Measurements from ENCODE around the gene SDK2. TPM values are rescaled to one million over a fixed set of nuclear protein-coding genes. Genes with fewer than 3 reads are reported as not detected.

The SDK2 gene
- total RNA-seq, 3 donors from 2014 or later (not counting 1 experiment from before 2014, with no cell fraction given) = 0.41 to 0.90 (median 0.49) TPM

DNA sequence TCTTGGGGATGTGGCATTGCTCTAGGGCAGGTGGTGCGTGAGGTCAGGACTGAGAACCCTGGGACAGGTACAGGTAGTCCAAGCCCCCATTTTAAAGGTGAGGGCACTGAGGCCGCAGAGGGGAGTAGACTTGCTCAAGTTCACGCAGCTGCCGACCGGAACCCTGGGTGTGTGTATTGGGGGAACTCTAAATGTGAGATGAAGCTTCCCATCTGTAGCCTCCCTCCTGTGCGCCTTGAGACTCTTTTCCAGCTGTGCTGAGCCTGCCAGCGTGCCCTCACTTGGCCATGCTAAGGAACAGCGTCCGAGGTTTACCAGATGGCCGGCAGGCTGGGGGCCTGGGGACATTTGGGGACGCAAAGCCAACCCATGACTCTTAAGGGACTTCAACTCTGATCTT lies 253.4 kb downstream of the SDK2 start:
- ATAC-seq = no peak
- whole genome bisulfite sequencing (ENCODE audit: insufficient coverage) = 95% methylated on average over 11 of the region's 11 CpGs
- H3K9me3 ChIP-seq (ENCODE audit: control insufficient read depth, insufficient read depth, low read length) = no peaks in the 10 kb centered on the region
- H3K4me3 ChIP-seq (ENCODE audit: low read length) = no peak overlapping the region
- Mint-ChIP-seq H3K9me3 (no peaks in the 10 kb centered on the region), H3K36me3 (no peaks in the 10 kb centered on the region), H3K27ac (no peak overlapping the region), H3K4me1 (no peaks in the 10 kb centered on the region), H3K27me3 (ENCODE audit: low read depth in 2 of 2) (no peaks in the 10 kb centered on the region), H3K4me3 (no peak overlapping the region)
- intact Hi-C loops (cut with micrococcal nuclease) = no loop called here
- no peaks in the 10 kb centered on the region for H3K27me3 ChIP-seq (ENCODE audit: control insufficient read depth, insufficient read depth, low read length)
- TF ChIP-seq, protein P1, sequence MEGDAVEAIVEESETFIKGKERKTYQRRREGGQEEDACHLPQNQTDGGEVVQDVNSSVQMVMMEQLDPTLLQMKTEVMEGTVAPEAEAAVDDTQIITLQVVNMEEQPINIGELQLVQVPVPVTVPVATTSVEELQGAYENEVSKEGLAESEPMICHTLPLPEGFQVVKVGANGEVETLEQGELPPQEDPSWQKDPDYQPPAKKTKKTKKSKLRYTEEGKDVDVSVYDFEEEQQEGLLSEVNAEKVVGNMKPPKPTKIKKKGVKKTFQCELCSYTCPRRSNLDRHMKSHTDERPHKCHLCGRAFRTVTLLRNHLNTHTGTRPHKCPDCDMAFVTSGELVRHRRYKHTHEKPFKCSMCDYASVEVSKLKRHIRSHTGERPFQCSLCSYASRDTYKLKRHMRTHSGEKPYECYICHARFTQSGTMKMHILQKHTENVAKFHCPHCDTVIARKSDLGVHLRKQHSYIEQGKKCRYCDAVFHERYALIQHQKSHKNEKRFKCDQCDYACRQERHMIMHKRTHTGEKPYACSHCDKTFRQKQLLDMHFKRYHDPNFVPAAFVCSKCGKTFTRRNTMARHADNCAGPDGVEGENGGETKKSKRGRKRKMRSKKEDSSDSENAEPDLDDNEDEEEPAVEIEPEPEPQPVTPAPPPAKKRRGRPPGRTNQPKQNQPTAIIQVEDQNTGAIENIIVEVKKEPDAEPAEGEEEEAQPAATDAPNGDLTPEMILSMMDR (IDR thresholded peaks at IDR 0.05) = no peak
- DNase-seq = no peak
- H3K36me3 ChIP-seq (ENCODE audit: control insufficient read depth, insufficient read depth, low read length) = no peaks in the 10 kb centered on the region
- no peaks in the 10 kb centered on the region for H3K4me1 ChIP-seq (ENCODE audit: control insufficient read depth, insufficient read depth, low read length)
- no peak overlapping the region for H3K27ac ChIP-seq (ENCODE audit: low read length)

DNA sequence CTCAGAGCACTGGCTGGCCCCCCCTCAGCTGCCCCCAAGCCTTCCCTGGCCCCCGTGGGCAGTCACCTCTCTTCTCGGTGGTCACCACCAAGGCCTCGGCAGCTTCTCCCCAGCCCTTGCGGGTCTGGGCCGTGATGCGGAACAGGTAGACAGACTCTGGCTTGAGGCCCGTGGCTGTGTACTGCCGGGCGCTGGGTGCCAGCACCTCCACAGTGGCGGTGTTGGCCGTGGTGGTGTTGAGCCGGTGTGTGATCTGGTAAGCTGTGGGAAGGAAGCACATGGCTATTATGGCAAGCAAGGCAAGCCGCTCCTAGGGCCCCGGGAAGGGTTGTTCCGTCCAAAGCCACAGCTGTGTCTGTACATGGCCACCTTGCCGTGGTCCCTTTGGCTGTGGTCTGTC lies 254.0 kb downstream of the SDK2 start:
- no peak for ATAC-seq
- Mint-ChIP-seq H3K27me3 (ENCODE audit: low read depth in 2 of 2) (peaks cover 0 to 2% of the 10 kb centered on the region in 2 donors), H3K4me3 (no peak overlapping the region), H3K36me3 (no peaks in the 10 kb centered on the region), H3K27ac (no peak overlapping the region), H3K9me3 (no peaks in the 10 kb centered on the region), H3K4me1 (peaks cover 0 to under 1% of the 10 kb centered on the region in 2 donors)
- intact Hi-C loops (cut with micrococcal nuclease) = no loop called here
- no peak overlapping the region for H3K27ac ChIP-seq (ENCODE audit: low read length)
- H3K36me3 ChIP-seq (ENCODE audit: control insufficient read depth, insufficient read depth, low read length) = no peaks in the 10 kb centered on the region
- H3K4me3 ChIP-seq (ENCODE audit: low read length) = no peak overlapping the region
- DNase-seq = no peak
- H3K9me3 ChIP-seq (ENCODE audit: control insufficient read depth, insufficient read depth, low read length) = no peaks in the 10 kb centered on the region
- TF ChIP-seq, protein P1 (IDR thresholded peaks at IDR 0.05) = no peak
- H3K4me1 ChIP-seq (ENCODE audit: control insufficient read depth, insufficient read depth, low read length) = no peaks in the 10 kb centered on the region
- 87% methylated on average over 16 of the region's 16 CpGs for WGBS (ENCODE audit: insufficient coverage)
- H3K27me3 ChIP-seq (ENCODE audit: control insufficient read depth, insufficient read depth, low read length) = no peaks in the 10 kb centered on the region

DNA sequence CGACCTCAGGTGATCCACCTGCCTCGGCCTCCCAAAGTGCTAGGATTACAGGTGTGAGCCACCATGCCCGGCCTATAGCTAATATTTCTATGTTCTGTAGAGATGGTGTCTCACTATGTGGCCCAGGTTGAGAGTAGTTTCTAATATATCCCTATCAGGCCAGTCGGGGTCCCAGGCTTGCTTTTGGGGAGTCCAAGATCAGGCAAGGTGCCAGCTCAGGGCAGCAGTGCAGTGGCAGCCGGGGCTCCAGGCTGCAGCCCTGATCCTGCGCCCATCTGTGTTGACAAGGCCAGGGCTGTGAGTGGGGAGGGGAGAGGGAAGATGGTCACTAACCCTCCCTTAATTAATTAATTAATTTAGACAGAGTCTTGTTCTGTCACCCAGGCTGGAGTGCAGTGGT lies 254.8 kb downstream of the SDK2 start:
- no peak for ATAC-seq
- Histone ChIP-seq H3K9me3 (ENCODE audit: control insufficient read depth, insufficient read depth, low read length) (no peaks in the 10 kb centered on the region), H3K27me3 (ENCODE audit: control insufficient read depth, insufficient read depth, low read length) (no peaks in the 10 kb centered on the region), H3K27ac (ENCODE audit: low read length) (no peak overlapping the region), H3K4me1 (ENCODE audit: control insufficient read depth, insufficient read depth, low read length) (no peaks in the 10 kb centered on the region), H3K4me3 (ENCODE audit: low read length) (no peak overlapping the region), H3K36me3 (ENCODE audit: control insufficient read depth, insufficient read depth, low read length) (no peaks in the 10 kb centered on the region)
- Mint-ChIP-seq H3K4me3 (no peak overlapping the region), H3K36me3 (no peaks in the 10 kb centered on the region), H3K4me1 (peaks cover 0 to 4% of the 10 kb centered on the region in 2 donors), H3K27ac (no peak overlapping the region), H3K9me3 (no peaks in the 10 kb centered on the region), H3K27me3 (ENCODE audit: low read depth in 2 of 2) (peaks cover 0 to 6% of the 10 kb centered on the region in 2 donors)
- intact Hi-C loops (cut with micrococcal nuclease) = no loop called here
- TF ChIP-seq, protein P1 (IDR thresholded peaks at IDR 0.05) = no peak
- no peak for DNase-seq
- WGBS (ENCODE audit: insufficient coverage) = 77% methylated on average over 5 of the region's 6 CpGs

DNA sequence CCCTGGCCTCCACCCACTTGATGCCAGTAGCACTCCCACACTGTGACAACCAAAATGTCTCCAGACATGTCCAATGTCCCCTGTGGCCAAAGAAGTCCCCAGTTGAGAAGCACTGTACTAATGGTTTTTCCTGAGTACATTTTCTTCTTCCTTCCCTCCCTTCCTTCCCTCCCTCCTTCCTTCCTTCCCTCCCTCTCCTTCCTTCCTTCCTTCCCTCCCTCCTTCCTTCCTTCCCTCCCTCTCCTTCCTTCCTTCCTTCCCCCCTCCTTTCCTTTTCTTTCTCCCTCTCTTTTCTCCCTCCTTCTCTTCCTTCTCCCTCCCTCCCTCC lies 255.7 kb downstream of the SDK2 start:
- no peak for ATAC-seq
- Histone ChIP-seq H3K27ac (ENCODE audit: low read length) (no peak overlapping the region), H3K9me3 (ENCODE audit: control insufficient read depth, insufficient read depth, low read length) (no peaks in the 10 kb centered on the region), H3K36me3 (ENCODE audit: control insufficient read depth, insufficient read depth, low read length) (no peaks in the 10 kb centered on the region), H3K27me3 (ENCODE audit: control insufficient read depth, insufficient read depth, low read length) (no peaks in the 10 kb centered on the region), H3K4me1 (ENCODE audit: control insufficient read depth, insufficient read depth, low read length) (no peaks in the 10 kb centered on the region), H3K4me3 (ENCODE audit: low read length) (no peak overlapping the region)
- Mint-ChIP-seq H3K36me3 (no peaks in the 10 kb centered on the region), H3K27me3 (ENCODE audit: low read depth in 2 of 2) (peaks cover 0 to 6% of the 10 kb centered on the region in 2 donors), H3K27ac (no peak overlapping the region), H3K4me3 (no peak overlapping the region), H3K9me3 (no peaks in the 10 kb centered on the region), H3K4me1 (peaks cover 0 to 4% of the 10 kb centered on the region in 2 donors)
- no peak for DNase-seq
- intact Hi-C loops (cut with micrococcal nuclease) = no loop called here
- TF ChIP-seq, protein P1 (IDR thresholded peaks at IDR 0.05) = no peak
